BLaER1 (cell line): Measurements from ENCODE around the gene SHC3.

Source experiments
- H3K27ac ChIP-seq: shearing (Covaris generic); formaldehyde crosslinking; 2 replicates; pipeline ENCODE4 v1.8.1; 2022
- H3K27me3 ChIP-seq: shearing (Covaris generic); formaldehyde crosslinking; 2 replicates; pipeline ENCODE4 v1.8.1; 2022
- H3K36me3 ChIP-seq: shearing (Covaris generic); formaldehyde crosslinking; 2 replicates; pipeline ENCODE4 v1.8.1; 2022
- H3K4me1 ChIP-seq: shearing (Covaris generic); formaldehyde crosslinking; 2 replicates; pipeline ENCODE4 v1.8.1; 2022
- H3K4me2 ChIP-seq: shearing (Covaris generic); formaldehyde crosslinking; 2 replicates; pipeline ENCODE4 v1.8.1; 2022
- H3K4me3 ChIP-seq: shearing (Covaris generic); formaldehyde crosslinking; 2 replicates; pipeline ENCODE4 v1.8.1; 2022
- H3K9ac ChIP-seq: shearing (Covaris generic); formaldehyde crosslinking; 2 replicates; pipeline ENCODE4 v1.8.1; 2022
- H3K9me3 ChIP-seq: shearing (Covaris generic); formaldehyde crosslinking; 2 replicates; pipeline ENCODE4 v1.8.1; 2022
- H4K20me1 ChIP-seq: shearing (Covaris generic); formaldehyde crosslinking; 2 replicates; pipeline ENCODE4 v1.8.1; 2022
- Cebpa-rat ChIP-seq: shearing (Covaris generic); IDR thresholded peaks from 2 replicates; pipeline ENCODE4 v1.8.1; 2022

SHC3 gene

GRCh38 chr9:88975966-88976889 is 202.4 kb downstream of the SHC3 start:
- H3K9ac ChIP-seq: no peak overlapping the region
- no peak overlapping the region for H3K4me3 ChIP-seq
- no peak overlapping the region for H3K4me2 ChIP-seq
- peaks cover 20% of the 10 kb centered on the region for H3K9me3 ChIP-seq
- H4K20me1 ChIP-seq: no peaks in the 10 kb centered on the region
- TF ChIP-seq Cebpa-rat: no peak
- no peaks in the 10 kb centered on the region for H3K27me3 ChIP-seq
- no peak overlapping the region for H3K27ac ChIP-seq
- H3K36me3 ChIP-seq: no peaks in the 10 kb centered on the region
- no peaks in the 10 kb centered on the region for H3K4me1 ChIP-seq

DNA sequence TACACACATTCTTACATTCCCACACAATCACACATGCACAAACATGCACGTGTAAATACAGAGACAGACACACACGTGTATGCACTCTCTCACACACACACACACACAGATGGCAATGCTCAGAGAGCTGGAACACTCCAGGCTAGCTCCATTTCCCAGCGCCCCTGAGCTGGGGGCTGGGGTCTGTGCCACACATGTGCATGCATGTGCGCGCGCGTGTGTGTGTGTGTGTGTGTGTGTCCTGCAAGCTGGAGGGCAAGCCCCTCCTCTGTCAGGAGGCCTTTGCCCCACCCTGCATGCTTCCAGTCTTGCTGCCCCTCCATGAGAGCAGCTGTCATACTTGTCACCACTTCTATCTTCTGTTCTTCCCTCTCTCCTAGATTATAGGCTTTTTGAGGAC is 204.0 kb downstream of the SHC3 start:
- Histone ChIP-seq H3K27ac (no peak overlapping the region), H3K9ac (no peak overlapping the region), H3K9me3 (peaks cover 9% of the 10 kb centered on the region), H3K36me3 (no peaks in the 10 kb centered on the region), H3K4me3 (no peak overlapping the region), H3K4me2 (no peak overlapping the region), H4K20me1 (no peaks in the 10 kb centered on the region), H3K27me3 (no peaks in the 10 kb centered on the region), H3K4me1 (no peaks in the 10 kb centered on the region)
- TF ChIP-seq Cebpa-rat: no peak

- no peak overlapping the region for H3K4me2 ChIP-seq
- H3K36me3 ChIP-seq: no peaks in the 10 kb centered on the region
- no peak overlapping the region for H3K4me3 ChIP-seq
- H3K9ac ChIP-seq: no peak overlapping the region
- no peaks in the 10 kb centered on the region for H3K4me1 ChIP-seq
- no peaks in the 10 kb centered on the region for H3K27me3 ChIP-seq
- H3K27ac ChIP-seq: no peak overlapping the region
- no peak for TF ChIP-seq Cebpa-rat
- no peaks in the 10 kb centered on the region for H3K9me3 ChIP-seq
- no peaks in the 10 kb centered on the region for H4K20me1 ChIP-seq
Observed at GRCh38 chr9:88973281-88974045, 205.2 kb downstream of the SHC3 start.

GRCh38 chr9:88972401-88972800 is 206.2 kb downstream of the SHC3 start:
- Histone ChIP-seq H4K20me1 (no peaks in the 10 kb centered on the region), H3K4me3 (no peak overlapping the region), H3K4me1 (no peaks in the 10 kb centered on the region), H3K4me2 (no peak overlapping the region), H3K9me3 (no peaks in the 10 kb centered on the region), H3K27me3 (no peaks in the 10 kb centered on the region), H3K9ac (no peak overlapping the region), H3K36me3 (no peaks in the 10 kb centered on the region), H3K27ac (no peak overlapping the region)
- TF ChIP-seq Cebpa-rat: no peak

DNA sequence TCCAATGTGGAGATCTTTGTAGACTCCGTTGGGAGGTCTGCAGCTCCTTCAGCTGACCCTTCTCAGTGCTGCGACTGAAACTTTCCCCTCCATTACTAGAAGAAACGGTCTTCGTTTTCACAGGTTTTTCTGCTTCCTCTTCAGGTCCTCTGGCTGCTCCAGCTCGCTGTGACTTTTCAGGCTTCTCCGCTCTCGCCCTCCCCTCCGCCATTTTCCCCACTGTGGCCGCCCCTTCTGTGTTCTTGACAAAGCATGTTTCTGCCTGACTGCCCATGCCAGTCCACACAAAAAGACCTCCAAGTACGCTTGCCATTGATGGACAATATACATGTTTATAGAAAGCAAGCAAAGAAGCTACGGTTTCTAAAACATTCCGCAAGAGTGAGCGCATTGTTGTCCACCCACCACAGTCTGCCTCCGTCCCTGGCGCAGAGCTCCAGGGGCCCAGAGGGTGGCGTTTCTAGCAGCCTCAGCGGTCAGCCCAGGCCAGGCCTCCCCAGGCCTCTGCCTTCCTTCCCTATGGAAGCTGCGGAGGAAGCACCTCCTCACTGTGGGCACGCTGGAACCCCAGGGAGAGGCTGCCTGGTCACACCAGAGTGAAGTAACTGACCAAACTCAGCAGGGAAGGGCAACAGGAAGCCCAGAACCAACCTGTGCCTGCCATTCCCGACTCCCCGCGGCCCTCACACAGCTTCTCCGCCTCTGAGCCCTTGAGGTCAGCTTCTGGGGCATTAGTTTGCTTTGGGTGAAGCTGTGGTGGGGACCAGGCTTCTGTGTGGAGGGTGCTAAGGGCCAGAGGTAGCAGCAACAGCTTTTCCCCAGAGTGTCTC is 207.3 kb downstream of the SHC3 start:
- no peak overlapping the region for H3K27ac ChIP-seq
- no peaks in the 10 kb centered on the region for H4K20me1 ChIP-seq
- no peak for TF ChIP-seq Cebpa-rat
- no peak overlapping the region for H3K9ac ChIP-seq
- no peak overlapping the region for H3K4me2 ChIP-seq
- no peaks in the 10 kb centered on the region for H3K36me3 ChIP-seq
- no peak overlapping the region for H3K4me3 ChIP-seq
- no peaks in the 10 kb centered on the region for H3K9me3 ChIP-seq
- no peaks in the 10 kb centered on the region for H3K27me3 ChIP-seq
- no peaks in the 10 kb centered on the region for H3K4me1 ChIP-seq

- Histone ChIP-seq H3K9ac (no peak overlapping the region), H3K27me3 (no peaks in the 10 kb centered on the region), H3K4me1 (no peaks in the 10 kb centered on the region), H3K9me3 (no peaks in the 10 kb centered on the region), H4K20me1 (no peaks in the 10 kb centered on the region), H3K27ac (no peak overlapping the region), H3K4me2 (no peak overlapping the region), H3K4me3 (no peak overlapping the region), H3K36me3 (no peaks in the 10 kb centered on the region)
- TF ChIP-seq Cebpa-rat: no peak
Observed at GRCh38 chr9:88969646-88970373, 208.8 kb downstream of the SHC3 start.

- Histone ChIP-seq H3K4me1 (no peaks in the 10 kb centered on the region), H3K4me3 (no peak overlapping the region), H3K36me3 (no peaks in the 10 kb centered on the region), H3K9ac (no peak overlapping the region), H4K20me1 (no peaks in the 10 kb centered on the region), H3K27me3 (no peaks in the 10 kb centered on the region), H3K27ac (no peak overlapping the region), H3K9me3 (no peaks in the 10 kb centered on the region), H3K4me2 (no peak overlapping the region)
- TF ChIP-seq Cebpa-rat: no peak
Observed at GRCh38 chr9:88968799-88969198, 209.8 kb downstream of the SHC3 start.

DNA sequence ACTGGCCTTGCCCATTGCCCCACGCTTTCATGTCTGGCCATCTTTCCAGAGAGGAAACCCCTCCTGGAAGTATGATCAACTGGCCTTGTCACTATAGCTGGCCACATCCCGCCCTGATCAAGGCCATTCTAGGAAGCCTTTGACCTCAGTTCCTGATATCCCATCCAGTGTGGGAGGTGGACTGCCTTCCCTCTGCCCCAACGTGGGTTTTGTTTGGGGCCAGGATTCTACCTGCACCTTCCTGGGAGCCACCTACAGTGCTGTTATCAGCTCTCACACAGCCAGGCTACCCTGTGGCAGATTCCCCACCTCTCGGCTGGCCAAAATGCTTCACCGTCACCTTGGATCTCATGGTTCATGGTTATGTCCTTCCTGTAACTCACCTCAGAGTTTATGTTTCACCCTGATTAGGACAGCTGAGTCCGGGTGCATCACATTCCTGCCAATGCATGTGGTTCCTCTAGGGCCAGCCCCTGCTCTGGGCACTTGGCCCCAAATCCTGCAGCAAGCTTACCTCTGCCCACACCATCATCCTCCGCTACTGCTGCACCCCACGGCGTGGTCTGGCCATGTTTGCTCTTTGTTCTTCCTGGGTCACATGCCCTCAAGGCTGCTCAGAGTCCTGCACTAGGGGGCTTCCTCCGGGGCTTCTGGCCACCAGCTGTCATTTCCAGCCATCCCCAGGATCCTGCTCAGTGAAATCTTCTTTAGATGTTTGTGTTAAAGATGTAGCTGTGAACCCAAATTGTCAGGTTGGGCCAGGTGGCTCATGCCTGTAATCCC is 211.5 kb downstream of the SHC3 start:
- H3K9me3 ChIP-seq: no peaks in the 10 kb centered on the region
- no peaks in the 10 kb centered on the region for H3K36me3 ChIP-seq
- H3K4me1 ChIP-seq: no peaks in the 10 kb centered on the region
- H3K4me2 ChIP-seq: no peak overlapping the region
- H3K9ac ChIP-seq: no peak overlapping the region
- no peak overlapping the region for H3K4me3 ChIP-seq
- no peak overlapping the region for H3K27ac ChIP-seq
- no peaks in the 10 kb centered on the region for H3K27me3 ChIP-seq
- no peaks in the 10 kb centered on the region for H4K20me1 ChIP-seq
- TF ChIP-seq Cebpa-rat: no peak
